NCI-H82 (cell line): ENCODE data around the gene FITM2.
A peak's percentile ranks its signal among the peaks of the same experiment; 100 is the strongest.

Source experiments
- DNase-seq: peaks from one replicate; lab custom pipeline; 2025; lab: John Stamatoyannopoulos, UW

Gene FITM2

DNA sequence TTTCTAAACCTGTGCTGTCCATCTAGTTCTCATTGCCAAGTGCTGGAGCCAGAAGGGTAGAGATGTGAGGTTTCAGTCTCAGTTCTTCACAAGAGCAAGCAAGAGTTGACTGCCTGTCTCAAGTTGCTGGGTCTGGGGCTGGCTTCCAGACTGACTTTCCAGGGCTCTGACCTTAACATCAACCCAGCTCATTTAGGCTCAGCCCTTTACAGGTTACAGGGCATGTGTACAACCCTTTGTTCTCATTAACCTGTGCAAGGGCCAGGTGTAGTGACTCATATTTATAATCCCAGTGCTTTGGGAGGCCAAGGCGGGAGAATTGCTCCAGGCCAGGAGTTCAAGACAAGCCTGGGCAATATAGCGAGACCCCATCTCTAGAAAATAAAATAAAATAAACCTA lies 30.6 kb downstream of the FITM2 start:
- DNase-seq = no peak

DNA sequence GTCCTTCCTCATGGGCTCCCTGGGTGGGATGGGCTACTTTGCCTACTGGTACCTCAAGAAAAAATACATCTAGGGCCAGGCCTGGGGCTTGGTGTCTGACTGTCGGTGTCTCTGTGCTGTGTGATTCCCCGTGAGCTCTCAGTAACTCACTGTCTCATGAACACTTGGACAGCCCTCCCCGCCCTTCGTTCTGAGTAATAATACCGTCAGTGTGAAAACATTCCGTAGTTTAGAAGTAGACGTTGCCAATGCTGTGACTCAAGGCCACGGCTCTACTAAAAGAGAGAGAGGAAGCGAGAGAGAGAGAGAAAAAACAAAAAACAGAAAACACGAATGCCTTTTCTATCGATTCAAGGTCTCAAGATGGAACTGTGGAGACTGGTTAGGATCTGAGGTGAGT lies 31.8 kb downstream of the FITM2 start:
- no peak for DNase-seq

DNA sequence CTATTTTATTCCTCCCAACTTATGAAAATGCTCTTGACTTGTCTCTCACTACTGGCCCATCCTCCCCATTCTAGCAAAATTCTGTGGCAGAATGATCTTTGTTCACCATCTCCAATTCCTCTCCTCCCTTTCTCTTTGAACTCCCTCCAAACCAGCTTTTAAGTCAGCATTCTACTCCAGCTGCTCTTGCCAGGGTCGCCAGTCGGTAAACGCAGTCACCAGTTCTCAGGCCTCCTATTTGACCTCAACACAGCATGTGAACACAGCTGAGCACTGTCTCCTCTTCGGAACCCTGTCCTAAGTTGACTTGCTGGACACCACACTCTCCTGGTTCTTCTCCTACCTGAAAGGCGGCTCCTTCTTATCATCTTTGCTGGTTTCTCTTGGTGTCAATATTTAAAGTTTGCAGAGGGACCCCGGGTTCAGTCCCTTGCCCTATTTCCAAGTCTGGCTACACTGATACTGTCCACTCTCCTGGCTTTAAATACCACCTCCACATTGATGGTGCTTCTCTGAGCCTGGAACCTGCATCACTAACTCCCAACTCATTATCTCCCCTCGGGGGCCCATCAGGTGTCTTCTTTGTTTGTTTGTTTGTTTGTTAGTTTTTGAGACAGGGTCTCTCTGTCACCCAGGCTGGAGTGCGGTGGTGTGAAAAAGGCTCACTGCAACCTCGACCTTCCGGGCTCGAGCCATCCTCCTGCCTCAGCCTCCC lies 36.5 kb downstream of the FITM2 start:
- DNase-seq = no peak

DNA sequence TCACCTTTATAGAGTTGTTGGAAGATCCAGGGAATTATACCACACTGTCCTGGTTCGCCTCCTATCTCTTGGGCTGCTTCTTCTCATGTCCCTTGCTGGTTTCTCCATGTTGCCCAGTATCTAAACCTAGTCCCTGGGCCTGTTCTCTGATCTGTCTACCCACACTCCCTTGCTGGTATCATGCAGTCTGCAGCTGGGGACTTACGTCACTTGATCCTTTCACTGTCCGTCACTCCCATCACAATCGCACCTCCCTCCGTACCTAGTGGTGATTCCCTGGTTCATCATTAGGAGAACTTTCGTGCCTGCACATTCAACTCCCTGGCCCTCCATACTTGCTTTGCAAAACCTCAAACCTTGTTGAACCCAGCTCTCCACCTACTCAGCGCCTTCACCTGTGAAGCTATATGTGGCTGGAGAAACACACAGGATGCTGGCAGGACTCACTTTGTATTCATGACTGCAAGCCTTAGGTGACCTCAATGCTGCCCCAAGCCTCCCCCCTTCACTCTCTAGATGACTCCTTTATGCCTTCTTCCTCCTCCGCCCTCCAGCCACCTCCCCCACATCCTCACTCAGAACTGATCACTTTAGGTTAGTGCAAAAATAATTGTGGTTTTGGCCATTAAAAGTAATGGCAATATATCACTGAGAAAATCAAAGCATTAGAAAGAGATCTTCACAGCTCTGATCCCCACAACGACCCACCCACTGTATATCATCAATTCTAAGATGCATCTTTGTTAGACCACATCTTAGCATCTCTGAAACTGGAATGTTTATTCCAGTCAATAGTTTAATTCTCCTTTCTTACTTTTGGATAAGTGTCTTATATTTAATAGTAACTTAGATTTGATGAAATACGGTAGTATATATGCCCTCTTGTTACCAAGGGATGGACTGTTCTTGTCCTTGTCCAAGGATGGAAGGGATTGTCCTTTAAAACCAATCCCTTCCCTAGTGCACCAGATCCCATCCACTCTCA lies 37.5 kb downstream of the FITM2 start:
- no peak for DNase-seq

DNA sequence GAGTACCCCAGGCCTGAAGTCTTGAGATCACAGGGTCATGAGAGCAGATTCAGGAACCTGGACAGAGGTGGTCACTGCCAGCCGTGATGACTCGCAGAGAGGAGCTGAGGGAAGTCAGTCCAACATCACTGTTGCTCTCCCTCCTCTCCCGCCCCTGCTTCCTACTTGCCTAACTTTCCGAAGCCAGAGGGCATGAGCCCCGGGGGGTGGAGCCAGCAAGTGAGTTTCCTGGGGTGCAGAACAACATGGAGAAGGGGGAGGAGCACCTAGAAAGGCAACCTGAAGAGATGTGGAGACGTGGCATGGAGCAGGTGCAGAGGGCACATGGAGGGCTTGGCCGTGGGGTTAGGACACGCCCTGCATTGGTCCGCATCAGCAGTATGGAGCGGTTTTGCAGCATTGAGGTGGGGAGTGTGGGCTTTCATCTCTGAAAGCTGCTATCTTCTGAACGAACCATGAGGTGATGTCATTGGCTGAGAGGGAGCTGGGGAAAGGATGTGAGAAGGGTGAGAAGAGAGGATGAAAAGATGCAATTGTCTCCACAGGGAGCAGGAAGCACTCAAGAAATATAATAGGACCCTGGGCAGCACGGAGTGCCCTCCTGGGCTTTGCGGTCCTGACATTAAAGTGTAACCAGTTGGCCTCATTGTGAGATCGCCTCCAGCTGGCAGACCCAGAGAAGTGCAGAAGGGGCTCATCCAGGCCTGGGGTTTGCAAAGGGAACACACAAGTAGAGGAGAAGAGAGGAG lies 38.9 kb downstream of the FITM2 start:
- DNase-seq = peak; percentile 18

DNA sequence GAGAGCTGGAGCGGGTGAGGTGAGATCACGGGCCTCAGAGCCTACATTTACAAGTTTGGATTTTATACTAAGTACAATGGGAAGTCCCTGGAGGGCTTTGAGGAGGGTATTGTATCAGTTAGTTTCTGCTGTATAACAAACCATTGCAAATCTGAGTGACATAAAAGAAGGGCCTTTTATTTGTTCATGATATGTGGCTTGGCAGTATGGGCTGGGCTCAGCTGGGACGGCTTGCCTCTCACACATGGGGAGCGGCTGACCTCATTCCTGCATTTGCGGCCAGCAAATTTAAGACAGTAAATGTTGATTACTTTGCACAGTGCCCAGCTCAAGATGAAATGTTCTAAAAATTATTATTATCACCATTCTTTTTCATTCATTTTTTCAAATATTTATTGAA lies 42.2 kb downstream of the FITM2 start:
- DNase-seq = no peak

DNA sequence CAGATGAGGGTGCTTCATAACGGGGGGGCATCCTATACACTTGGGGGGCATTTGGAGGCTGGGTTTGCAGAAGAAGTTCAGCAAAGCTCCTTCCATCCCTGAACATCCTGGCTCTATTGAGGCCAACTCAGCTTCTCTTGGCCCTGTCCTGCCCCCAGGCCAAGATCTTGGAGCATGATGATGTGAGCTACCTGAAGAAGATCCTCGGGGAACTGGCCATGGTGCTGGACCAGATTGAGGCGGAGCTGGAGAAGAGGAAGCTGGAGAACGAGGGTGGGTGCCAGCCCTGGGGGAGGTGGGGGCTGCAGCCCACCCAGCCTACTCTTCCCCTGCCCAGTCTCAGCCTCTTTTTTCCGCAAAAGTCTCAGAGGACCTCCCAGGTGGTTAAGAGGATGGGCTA lies 46.7 kb downstream of the FITM2 start:
- no peak for DNase-seq

DNA sequence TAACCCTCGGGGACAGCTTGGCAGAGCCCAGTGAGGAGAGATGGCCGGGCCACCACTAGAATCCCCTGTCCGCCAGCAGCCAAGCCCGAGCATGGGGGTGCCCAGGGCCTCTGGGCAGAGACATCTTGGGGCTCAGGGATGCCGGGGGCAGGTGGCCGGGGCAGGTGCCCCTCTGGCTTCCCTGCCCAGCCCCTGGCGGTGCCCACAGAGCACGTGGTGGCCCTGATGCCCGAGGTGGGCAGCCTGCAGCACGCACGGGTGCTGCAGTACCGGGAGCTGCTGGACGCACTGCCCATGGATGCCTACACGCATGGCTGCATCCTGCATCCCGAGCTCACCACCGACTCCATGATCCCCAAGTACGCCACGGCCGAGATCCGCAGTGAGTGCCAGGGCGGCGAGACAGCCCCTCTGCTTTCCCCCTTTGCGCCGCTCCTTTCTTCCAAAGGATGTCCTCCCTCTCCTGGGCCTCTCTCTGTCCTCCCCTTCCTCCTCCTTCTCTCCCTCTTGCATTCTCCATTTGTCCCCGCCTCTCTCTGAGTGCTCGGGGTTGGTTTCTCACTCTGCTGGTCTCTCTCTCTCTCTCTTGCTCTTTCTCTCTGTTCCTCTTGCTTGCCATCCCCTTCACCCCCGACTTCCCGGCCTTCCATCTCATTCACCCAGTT lies 52.6 kb downstream of the FITM2 start:
- DNase-seq = no peak

DNA sequence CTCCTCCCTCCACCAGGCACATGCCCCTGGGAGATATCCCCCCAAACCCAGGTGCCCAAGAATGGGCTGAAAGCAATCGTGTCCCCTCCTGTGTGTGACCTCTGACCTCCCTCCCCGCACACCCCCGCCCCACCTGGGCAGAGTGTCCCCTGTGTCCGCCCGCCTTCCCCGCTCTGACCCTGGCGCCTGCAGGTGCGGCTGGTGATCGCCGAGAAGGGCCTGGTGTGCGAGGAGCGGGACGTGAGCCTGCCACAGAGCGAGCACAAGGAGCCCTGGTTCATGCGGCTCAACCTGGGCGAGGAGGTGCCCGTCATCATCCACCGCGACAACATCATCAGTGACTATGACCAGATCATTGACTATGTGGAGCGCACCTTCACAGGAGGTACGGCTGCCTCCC lies 54.0 kb downstream of the FITM2 start:
- no peak for DNase-seq

DNA sequence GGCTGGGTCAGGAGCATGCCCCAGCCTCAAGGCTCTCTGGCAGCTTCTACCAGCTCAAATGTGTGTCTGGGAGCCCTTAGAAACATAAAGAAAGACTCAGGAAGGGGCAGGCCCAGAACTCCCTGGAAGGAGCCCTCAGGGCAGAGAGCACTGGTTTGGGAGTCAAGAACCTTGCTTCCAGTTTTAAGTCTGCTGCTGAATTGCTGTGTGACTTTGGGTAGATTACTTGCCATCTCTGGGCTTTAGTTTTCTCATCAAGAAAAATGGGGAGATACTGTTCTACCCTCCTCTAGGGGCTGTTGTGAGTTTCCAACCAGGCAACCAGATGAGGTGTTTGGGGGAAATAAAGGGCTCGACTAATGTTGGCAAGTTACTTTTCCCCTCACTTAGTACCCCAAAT lies 55.1 kb downstream of the FITM2 start:
- DNase-seq = no peak

DNA sequence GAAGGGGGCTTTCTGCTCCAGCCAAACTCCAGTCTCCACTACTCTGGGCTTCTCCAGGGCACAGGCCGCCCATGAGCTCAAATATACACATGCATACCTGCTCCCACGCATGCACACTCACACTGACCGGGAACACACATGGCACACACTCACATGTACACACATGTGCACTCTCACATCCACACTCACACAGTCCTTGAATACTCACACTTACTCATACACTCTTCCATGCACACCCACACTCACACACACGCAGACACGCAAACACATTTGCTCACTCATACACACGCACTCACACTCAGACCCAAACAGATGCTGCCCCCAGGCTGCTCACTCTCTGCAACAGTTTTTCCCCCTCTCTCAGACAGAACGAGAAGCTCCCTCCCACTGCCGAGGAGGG lies 56.9 kb downstream of the FITM2 start:
- DNase-seq = no peak

DNA sequence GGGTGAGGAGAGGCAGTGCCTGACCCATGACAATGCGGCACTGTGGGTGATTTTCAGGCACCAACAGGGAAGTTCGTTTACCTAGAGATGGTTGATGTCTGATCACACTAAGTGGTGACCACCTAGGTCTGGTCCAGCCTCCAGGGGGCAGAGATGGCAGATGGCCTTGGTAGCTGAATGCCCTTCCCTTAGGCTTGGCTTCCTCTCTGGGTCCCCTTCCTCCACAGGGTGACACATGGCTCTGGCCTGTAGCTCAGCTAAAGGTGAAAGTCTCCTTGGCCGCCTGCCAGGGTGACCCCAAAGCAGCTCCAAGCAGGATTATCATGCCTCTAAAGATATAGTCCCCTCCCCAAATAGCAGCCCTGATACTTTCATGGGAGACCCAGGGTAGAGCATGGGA lies 57.5 kb downstream of the FITM2 start:
- DNase-seq = peak; percentile 17
